CD4-positive, alpha-beta T cell treated with Interleukin-4 for 1 hour (primary cell): ENCODE measurements around the gene CENPK.
A peak's percentile ranks its signal among the peaks of the same experiment; 100 is the strongest.
"Not testable (repeated sequence)": the region's sequence is repeated elsewhere in the genome, so short reads cannot be mapped to it uniquely, and the experiment has no call there.

Experiments
- DNase-seq, 2 donors: peaks; one replicate each; pipeline ENCODE4 v3.0.0-alpha.2; 2020 to 2022

Gene CENPK

DNA sequence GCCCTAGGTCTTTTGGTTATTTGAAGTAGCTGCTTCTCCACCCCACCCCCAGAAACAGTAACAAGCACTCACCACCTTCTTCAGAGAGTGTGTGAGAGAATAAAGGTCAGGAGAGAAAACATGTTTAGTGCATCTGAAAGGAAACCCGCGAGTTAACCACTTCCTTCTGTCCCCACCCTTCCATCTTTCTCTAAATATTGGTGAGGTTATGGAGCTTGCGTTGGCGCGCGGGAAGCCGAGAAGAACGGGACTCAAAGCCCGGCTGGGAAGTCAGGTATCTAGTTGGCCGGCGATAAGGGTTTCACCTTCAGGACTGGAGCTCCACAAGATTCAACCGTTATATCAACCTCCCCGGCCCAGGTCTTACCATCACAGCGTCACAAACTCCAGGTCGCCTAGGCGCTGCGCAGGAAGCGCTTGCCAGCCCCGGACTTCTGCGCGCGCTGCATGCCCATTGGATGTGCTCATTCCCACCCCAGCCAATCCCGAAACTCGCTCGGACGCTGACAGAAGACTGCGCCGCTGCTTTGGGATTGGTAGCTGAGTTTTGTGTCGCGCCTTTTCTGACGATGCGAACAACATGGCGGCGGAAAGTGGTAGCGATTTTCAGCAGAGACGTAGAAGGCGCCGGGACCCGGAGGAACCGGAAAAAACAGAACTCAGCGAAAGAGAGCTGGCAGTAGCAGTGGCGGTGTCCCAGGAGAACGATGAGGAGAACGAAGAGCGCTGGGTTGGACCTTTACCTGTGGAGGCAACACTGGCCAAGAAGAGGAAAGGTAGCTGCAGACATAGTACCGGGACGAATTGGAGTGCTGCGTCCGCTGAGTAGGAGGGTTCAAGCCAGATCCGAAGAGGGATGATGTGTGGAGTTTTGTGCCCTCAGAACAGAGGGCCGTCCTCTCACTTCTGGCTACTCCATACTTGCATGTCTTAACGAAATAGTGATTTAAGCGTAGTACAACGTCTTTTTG is at the start of gene CENPK, which contains the start of gene PPWD1:
TSS of gene CENPK (minus strand) at position 438 of the 971 bp plus-strand sequence. CDS start 8,261 bp downstream, outside the sequence.
TSS of gene PPWD1 (plus strand) at position 566 of the 971 bp plus-strand sequence. CDS start at position 581, 15 bp downstream.
- peak; percentile 95 to 96 for DNase-seq

DNA sequence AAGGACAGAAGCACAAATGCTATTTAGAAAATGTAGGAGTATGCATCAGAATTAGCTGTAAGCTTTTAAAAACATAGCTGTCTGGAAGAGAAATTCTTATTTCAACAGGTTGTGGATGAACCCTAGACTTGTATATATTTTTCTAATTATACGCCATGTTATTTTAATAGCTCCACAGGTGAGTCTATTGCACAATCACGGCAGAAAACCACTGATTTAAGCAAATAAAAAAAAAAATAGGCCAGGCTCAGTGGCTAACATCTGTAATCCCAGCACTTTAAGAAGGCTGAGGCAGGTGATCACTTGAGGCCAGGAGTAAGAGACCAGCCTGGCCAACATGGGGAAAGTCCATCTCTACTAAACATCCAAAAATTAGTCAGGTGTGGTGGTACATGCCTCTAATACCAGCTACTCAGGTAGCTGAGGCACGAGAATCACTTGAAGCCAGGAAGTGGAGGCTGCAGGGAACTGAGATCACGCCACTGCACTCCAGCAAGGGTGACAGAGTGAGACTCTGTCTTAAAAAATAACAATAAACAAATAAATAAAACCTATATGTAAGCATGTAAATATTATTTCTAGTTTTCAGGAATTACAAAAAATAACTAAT is 49.4 kb upstream of the CENPK start:
- no peak for DNase-seq

DNA sequence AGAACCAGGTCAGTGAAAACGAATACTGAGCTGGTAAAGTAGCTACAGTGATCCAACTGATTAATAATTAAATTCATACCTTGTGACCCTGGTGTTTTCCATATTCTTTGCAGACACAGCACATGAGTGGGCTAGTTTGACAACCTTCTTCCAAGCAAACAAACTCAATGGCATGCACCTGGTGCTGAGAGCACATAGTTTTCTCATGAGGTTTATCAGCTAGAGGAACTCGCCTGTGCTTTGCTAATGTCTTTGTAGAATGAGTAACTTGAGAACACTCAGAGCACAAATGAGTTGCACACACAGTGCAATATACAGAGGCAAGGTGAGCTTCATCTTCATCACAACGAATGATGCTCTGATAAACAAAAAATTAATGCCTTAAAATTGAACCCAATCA is 48.6 kb upstream of the CENPK start:
- DNase-seq = no peak

- not testable (repeated sequence) for DNase-seq
Measured at GRCh38 chr5:65601761-65602160, 38.8 kb upstream of the CENPK start.

DNA sequence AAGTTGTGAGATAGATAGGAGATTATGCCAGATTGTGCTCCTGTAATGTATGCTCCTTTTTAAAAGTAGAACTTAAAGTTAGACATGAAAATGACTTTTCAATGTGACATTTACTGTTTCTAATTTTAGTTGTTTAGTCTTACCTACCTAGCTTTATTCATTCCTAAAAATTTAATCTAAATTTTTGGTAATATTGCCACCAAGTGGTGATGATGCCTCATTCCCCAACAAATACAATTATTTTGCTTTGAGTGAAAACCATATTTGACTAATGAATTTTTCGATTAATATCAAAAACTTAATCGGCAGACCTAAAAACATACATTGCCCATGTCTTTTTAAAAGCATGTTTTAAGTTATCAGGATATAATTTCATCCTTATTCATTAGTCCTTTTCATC is 25.7 kb upstream of the CENPK start:
- no peak for DNase-seq

- DNase-seq = no peak
Measured at GRCh38 chr5:65577141-65577540, 14.2 kb upstream of the CENPK start.

- DNase-seq = no peak
Measured at GRCh38 chr5:65570598-65571226, 7.7 kb upstream of the CENPK start.

- DNase-seq = no peak
Measured at GRCh38 chr5:65566505-65566904, 3.5 kb upstream of the CENPK start.

DNA sequence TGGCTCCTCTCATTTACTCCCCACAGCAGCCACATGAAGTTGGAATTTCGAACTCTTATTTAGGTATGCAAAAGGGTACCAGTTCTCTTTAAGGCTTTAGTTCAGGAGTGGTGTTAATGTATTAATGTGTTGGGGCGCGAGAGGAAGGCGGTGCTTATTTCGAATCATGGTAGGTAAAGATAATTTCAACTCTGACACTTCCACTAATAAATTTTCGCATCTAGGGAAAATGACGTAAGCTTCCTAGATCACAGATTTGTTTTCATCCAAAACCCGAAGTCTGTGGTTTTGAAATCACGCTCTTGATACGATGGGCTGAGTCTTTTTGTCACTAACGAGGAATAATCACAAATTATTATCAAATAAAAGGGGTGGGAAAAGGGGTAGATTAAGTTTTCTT is 809 bp upstream of the CENPK start:
- DNase-seq = peak in 1 of 2 donors; percentile 20

DNA sequence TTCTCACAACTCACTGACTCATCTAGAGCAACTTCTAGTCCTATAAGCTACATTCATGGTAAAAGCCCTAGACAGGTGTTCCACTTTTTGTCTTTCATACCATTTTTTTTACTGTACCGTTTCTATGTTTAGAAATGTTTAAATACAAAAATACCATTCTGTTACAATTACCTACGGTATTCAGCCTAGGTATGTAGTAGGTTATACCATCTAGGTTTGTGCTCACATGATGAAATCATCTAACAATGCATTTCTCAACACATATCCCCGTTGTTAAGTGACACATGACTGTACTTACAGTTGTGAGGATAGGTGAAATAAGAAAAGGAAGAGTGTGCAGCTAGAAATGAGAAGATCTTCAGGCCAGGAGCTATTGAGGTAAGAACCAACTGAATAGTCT is 6.2 kb downstream of the CENPK start:
- no peak for DNase-seq

- no peak for DNase-seq
Measured at GRCh38 chr5:65556181-65556580, 6.8 kb downstream of the CENPK start.

- DNase-seq = no peak
Measured at GRCh38 chr5:65555287-65555686, 7.7 kb downstream of the CENPK start.

DNA sequence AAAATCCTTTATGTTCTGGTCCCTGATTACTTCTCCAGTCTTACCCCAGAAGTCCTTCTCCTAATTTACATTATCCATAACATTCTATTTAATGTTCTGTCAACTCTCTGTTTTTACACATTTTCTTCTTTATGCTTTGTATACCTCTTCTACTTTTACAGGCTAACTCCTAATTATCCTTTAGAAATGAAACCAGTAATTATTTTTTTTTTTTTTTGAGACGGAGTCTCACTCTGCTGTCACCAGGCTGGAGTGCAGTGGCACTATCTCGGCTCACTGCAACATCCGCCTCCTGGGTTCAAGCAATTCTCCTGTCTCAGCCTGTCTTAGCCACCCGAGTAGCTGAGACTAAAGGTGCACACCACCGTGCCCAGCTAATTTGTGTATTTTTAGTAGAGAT is 9.0 kb downstream of the CENPK start:
- DNase-seq = no peak

- no peak for DNase-seq
Measured at GRCh38 chr5:65548281-65548680, 14.7 kb downstream of the CENPK start.

DNA sequence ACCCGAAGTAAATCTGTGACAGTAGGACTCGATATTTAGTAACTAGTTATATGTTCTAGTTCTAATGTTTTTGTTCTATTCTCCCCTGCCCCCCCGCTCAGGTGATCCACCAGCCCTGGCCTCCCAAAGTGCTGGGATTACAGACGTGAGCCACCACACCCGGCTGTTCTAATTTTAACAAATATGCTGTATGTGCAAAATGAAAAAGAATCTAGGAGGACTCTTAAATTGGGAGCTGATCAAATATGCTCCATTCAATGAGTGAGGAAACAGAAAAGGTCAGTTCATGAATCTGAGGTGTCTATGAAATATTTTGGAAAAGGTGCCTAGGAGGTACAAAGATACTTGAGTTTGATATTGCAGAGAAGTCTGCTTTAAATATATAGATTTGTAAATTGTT is 16.8 kb downstream of the CENPK start:
- DNase-seq = no peak

DNA sequence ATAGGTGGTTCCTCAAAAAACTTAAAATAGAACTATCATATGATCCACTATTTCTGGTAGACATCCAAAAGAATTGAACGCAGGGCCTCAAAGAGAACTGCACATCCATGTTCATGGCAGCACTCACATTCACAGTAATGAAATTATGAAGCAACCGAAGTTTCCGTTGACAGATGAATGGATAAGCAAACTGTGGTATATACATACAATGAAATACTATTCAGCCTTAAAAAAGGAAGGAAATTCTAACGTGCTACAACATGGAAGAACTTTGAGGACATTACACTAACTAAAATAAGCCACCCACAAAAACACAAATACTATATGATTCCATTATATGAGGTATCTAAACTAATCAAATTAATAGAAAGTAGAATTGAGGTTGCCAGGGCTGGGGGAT is 18.5 kb downstream of the CENPK start:
- DNase-seq = no peak

- no peak for DNase-seq
Measured at GRCh38 chr5:65539827-65540226, 23.1 kb downstream of the CENPK start.

GRCh38 chr5:65535529-65535987 is 27.4 kb downstream of the CENPK start:
- no peak for DNase-seq

DNA sequence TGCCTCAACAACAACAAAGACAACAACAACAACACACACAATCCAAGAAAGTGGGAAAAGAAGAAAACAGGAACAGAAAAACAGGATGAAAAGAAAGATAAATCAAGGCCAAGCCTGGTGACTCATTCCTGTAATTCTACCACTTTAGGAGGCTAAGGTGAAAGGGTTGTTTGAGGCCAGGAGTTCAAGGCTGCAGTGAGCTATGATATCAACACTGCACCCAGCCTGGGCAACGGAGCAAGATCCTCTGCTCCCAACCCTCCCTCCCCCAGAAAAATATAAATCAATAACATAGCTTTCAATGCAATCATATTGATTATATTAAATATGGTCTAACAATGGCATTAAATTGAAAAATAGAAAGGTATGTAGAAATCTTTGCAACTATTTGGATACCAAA is 32.1 kb downstream of the CENPK start:
- no peak for DNase-seq

- no peak for DNase-seq
Measured at GRCh38 chr5:65525726-65526125, 37.2 kb downstream of the CENPK start.

- no peak for DNase-seq
Measured at GRCh38 chr5:65512170-65512937, 50.6 kb downstream of the CENPK start.

GRCh38 chr5:65508978-65509377 is 54.0 kb downstream of the CENPK start:
- no peak for DNase-seq

- no peak for DNase-seq
Measured at GRCh38 chr5:65506961-65507360, 56.0 kb downstream of the CENPK start.
